LNCAP (cell line): Measurements from ENCODE around the gene GLDN.

Experiments used
- CTCF ChIP-seq: fragments of 450-650 bp; IDR thresholded peaks from 2 replicates; pipeline ENCODE4 v1.5.1; 2017; ENCODE audit warnings: mild to moderate bottlenecking

GLDN gene

GRCh38 chr15:51325167-51325566 lies 16.3 kb upstream of the GLDN start:
- TF ChIP-seq CTCF = no peak

GRCh38 chr15:51327081-51327480 lies 14.4 kb upstream of the GLDN start:
- TF ChIP-seq CTCF = no peak

DNA sequence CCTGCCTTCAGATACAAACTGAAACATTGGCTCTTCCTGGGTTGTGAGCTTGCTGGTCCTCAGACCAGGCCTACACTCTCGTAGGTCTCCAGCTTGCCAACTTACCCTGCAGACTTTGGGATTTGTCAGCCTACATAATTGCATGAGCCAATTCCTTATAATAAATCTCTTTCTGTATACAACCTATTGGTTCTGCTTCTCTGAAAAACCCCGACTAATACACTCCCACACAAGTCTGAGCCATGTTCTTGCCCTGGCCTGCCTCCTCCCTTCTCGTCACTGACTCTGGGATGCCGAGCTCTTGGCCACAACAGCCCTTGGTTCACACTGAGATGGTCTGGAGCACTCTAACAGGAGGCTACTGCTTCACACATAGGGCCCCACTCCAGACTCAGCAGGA lies 12.5 kb upstream of the GLDN start:
- TF ChIP-seq CTCF = no peak

DNA sequence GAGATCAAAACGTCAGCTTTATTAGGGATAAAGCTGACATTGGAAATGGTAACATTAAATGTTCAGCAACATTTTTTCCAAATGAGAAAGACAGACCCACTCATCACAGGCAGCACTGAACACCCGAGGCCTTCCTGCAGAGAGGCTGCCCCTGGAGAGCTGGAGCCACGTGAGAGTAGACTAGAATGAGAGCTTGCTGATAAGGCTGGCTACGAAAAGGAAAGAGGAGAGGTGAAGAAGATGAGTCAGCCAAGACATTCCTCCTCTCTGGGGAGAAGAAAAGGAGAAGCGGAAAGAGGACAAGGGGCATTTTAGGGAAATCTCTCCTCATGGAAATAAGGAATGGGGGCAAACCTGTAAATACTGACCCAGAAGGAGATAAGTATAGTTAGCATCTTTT lies 10.3 kb upstream of the GLDN start:
- no peak for TF ChIP-seq CTCF

DNA sequence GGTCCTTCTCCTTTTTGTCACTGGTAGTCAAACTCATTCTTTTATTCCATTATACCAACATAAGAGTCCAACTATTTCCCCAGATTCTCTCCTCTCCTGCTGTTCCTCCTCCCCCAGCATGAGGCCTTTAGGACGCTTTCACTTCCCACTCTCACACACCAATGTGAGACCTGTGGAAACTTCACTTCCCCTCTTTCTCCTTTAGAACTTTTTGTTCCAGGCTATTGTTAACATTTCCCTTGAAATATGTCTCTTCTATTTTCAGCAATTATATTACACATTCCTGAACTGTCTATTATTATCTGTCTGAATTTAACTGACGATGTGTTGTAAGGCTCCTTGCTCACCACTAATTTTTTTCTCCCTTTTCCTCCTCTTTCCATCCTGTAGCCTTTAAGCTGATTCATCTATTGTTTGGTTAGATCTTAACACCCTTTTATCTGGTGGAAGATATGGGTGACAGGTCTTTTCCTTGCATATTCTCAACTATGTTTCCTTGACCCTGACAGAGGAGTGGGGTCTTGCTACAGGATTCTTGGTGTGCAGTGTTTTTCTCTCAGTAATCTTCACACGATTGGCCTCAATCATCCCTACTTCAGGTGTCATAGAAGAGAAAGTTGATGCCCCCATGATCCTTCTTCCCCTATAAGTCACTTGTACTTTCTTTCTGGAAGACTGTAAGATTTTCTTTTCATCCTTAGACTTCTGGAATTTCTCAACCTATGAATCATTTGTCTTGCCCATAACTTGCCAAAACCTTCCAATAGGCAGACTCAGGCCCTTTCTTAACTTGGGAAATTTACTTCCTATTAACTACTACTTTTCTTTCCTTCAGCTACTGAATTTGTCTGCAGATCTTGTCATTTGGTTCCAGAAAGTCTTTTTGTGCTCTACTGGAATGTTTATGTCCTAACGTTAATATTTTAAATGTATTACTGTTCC lies 9.0 kb upstream of the GLDN start:
- no peak for TF ChIP-seq CTCF

GRCh38 chr15:51333571-51333970 lies 7.9 kb upstream of the GLDN start:
- TF ChIP-seq CTCF = no peak

- no peak for TF ChIP-seq CTCF
Measured at GRCh38 chr15:51334011-51334451, 7.4 kb upstream of the GLDN start.
